ENCODE measurements around the gene EGFL6.
"Not testable (repeated sequence)": the region's sequence is repeated elsewhere in the genome, so short reads cannot be mapped to it uniquely, and the experiment has no call there.

Gene EGFL6

GRCh38 chrX:13598877-13599276 is 29.5 kb downstream of the EGFL6 start:
- FAIRE-seq: peak; percentile 96

DNA sequence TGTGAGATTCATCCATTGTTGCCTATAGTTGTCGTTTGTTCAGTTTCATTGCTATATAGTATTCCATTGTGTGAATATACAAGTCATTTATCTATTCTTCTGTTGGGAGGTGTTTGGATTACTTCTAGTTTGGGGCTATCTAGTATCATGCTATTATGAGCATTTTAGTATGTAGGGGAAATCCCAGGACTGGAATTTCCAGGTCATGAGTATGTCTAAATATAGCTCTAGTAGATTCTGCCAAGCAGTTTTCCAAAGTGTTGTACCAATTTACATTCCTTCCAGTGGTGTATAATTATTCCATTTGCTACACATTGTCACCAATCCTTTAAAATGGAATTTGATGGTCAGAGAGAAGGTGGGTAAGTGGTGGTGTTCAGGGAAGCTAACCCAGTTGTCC is 30.1 kb downstream of the EGFL6 start:
- FAIRE-seq: no peak

DNA sequence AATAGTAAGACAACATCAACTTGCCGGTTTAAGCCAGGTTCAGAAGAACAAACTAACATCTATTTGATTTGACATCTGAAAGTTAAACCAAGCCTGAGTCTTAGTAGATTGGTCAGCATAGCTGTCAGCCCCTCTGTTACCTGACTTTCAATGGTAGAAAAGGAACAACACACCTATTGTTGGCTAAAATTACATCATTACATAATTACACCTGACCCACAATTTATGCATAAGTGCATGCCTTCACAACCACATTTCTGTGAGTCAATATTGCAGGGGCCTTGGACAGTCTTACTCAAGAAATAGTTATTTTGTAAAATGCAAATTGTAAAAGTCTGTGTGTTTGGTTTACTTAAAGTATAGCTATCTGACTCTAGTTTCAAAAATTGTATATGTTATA is 36.2 kb downstream of the EGFL6 start:
- FAIRE-seq: no peak

DNA sequence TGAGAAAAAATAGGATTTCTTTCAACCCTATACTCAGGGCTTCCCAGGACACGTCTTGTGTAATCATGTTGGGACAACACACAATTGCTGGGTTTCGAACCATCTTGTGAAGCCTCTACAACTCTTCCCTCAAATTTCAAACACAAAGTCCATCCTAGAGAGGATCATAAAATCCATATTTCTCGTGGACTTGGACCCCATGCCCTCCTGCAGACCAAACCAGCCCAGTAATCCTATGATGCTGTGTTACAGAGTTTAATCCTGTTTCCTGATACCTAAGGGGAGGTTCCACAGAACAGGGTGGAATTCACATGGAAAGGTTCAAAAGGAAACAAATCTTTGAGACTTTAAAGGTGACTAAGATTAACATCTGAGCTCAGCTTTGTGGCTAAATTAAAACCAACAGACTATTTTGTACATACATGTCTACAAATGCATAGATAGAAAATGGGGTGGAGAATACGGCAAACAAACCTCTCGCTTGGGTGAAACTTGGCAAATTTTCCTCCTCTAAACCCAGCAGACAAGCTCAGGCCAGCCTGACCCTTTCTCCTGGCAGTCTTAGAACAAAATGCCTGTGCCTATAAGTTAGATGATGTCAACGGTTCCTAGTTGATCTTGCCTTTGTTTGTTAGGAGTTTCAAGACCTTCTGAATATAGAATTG is 38.1 kb downstream of the EGFL6 start:
- no peak for FAIRE-seq

GRCh38 chrX:13607996-13608365 is 38.6 kb downstream of the EGFL6 start:
- FAIRE-seq: no peak

DNA sequence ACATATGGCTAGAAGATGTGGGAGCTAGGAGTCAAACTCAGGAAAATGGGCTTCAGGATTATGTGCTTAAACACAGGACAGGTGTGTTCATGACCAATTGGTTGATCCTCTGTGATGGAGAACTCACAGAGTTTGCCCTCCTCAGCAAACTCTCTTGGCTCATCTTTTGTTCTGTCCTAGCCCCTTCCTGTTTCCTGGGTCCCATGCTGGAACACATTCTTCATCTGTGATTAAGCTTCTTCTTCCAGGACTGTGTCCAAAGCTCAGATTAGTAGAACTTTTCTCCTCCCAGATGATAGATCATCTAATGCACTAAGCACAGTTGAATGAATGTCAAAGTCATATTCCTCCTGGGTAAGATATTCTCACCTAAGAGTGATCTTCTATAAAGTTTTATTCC is 44.8 kb downstream of the EGFL6 start:
- no peak for FAIRE-seq

DNA sequence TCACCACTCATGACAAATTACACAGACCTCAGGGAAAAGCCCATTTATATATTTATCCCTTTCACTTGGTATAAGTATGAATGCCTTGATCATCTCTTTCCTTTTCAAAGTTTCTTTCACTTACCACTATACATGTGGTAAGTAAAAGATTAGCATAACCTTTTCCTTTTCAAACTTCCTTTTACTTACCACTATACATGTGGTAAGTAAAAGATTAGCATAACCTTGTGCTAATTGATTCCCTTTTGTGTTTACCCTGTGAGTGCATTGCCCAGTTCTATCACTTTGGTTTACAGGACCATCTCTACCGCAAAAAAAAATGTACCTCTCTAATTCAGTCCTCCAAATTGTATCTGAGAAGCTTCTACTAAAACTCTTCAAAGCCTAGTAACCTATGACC is 50.8 kb downstream of the EGFL6 start:
- FAIRE-seq: no peak

DNA sequence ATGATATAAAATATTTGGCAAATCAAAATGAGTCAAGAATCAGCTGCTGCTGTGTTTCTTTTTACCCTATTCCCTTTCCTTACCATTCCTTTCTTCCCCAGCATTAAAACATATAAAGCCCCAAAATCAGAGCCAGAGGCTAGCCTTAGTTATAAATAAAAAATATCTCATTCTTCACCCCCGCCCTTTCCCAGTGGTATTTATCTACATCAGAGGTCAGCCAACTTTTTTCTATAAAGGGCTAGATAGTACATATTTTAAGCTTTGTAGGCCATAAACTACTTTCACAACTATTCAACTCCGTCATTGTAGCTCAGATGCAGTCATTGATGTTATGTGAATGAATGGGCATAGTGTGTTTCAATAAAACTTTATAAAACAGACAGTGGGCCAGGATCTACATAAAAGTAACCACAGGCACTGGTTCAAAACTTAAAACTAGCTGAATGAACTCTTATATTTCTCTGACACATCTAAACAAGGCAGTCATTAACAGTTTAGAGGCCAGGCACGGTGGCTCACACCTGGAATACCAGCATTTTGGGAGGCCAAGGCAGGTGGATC is 53.1 kb downstream of the EGFL6 start:
- FAIRE-seq: no peak

- FAIRE-seq: no peak
These were observed 57.9 kb downstream of the EGFL6 start for GRCh38 chrX:13627306-13627705.

DNA sequence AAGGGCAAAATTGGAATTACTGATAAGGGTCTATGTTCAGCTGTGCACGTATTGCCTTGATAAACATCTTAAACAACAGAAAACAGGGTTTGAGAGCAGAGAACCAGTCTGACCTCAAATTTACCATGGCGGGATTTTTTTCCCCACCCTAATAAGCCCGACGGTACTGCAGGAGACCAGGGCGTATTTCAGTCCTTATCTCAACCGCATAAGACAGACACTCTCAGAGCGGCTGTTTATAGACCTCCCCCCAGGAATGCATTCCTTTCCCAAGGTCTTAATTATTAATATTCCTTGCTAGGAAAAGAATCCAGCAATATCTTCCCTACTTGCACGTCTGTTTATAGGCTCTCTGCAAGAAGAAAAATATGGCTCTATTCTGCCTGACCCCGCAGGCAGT is 67.8 kb downstream of the EGFL6 start:
- not testable (repeated sequence) for FAIRE-seq

GRCh38 chrX:13638021-13638420 is 68.6 kb downstream of the EGFL6 start:
- FAIRE-seq: no peak

- no peak for FAIRE-seq
These were observed 69.4 kb downstream of the EGFL6 start for GRCh38 chrX:13638826-13639225.

GRCh38 chrX:13641684-13642083 is 72.3 kb downstream of the EGFL6 start:
- not testable (repeated sequence) for FAIRE-seq

- FAIRE-seq: no peak
These were observed 76.2 kb downstream of the EGFL6 start for GRCh38 chrX:13645464-13646153.

DNA sequence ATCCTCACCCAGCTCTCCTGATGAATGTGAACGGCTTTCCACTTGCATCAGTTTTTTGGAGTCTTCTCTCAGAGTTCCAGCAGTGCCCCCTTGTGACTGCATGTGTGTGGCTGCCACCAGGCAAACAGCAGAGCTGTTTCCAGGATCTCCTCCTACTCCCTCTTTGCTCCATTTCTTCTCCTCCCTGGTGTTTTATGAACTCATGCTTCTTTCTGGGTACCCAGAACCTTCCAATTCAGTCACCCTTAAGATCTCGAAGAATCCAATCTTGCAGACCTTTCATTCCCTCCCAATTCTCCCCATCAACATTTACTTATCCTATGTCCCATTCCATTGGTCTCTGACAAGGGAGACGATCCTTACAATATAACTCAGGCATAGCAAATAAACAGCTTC is 76.8 kb downstream of the EGFL6 start:
- FAIRE-seq: peak; percentile 51

GRCh38 chrX:13647709-13648212 is 78.4 kb downstream of the EGFL6 start:
- FAIRE-seq: no peak

- not testable (repeated sequence) for FAIRE-seq
These were observed 78.9 kb downstream of the EGFL6 start for GRCh38 chrX:13648336-13648735.

- no peak for FAIRE-seq
These were observed 80.4 kb downstream of the EGFL6 start for GRCh38 chrX:13649838-13650237.

DNA sequence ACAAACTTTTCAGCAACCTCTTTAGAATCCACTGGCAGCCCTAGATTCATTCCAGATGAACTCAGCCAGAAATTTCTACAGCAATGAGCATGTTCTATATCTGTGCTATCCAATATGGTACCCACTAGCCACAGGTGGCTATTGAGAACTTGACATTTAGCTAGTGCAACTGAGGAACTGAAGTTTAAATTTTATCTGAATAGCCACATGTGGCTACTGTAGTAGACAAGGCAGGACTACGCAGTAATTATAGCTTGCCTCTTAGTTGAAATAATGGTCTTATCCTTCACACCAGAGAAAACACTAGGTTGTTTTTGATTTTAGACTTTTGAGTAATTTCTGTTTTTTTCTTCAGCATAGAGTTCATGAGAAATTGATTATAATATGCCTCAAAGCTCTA is 80.9 kb downstream of the EGFL6 start:
- FAIRE-seq: no peak

GRCh38 chrX:13651150-13651549 is 81.7 kb downstream of the EGFL6 start:
- FAIRE-seq: no peak

DNA sequence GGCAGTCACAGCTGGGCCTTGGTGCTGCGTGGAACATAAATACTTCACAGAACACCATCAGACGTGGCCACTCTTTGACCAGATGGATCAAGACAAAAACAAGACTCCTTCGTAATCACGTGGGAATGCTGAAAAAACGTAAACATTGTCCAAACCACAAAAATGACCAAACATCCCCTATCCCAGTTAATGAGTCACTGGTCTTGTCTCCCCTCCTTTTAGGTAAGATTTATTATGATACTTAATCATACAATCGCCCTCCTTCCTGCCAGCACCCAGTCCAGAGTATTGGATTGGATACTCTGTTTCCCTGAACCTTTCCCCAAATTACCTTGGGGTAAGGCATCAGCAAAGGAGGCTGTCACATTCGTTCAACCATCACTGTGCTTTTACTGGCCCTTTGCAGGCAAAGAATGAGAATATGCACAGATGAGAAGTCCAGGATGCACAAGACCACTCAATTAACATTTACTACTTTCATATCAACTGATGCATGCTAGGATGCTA is 82.9 kb downstream of the EGFL6 start:
- FAIRE-seq: no peak

GRCh38 chrX:13652850-13653693 is 83.7 kb downstream of the EGFL6 start, which contains the start of gene TCEANC:
TSS of gene TCEANC (plus strand) at chrX:13653141. CDS start at chrX:13662509, 9,368 bp downstream.
- FAIRE-seq: peak; percentile 99

DNA sequence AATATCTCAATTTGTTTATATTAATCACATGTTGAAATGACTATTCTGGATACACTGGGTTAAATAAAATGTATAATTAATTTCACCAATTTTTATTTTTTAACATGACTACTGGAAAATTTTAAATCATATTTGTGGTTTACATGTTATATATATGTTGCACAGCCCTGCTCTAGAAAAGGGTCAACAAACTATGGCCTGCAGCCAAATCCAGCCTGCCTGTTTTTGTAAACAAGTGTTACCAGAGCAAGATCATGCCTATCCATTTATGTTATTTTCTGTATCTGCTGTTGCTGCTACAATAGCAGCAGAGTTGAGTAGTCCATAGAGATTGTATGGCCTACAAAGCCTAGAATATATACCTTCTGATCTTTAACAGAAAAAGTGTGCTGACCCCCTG is 84.7 kb downstream of the EGFL6 start:
- no peak for FAIRE-seq

All from G401.6 (cell line).